Muscle layer of duodenum (tissue), 2 donors: ENCODE data around the gene CEBPZ.
"Not testable (repeated sequence)": the region's sequence is repeated elsewhere in the genome, so short reads cannot be mapped to it uniquely, and the experiment has no call there.

ENCODE experiments used
- H3K27ac ChIP-seq: one replicate; pipeline ENCODE4 v1.7.0; 2013; ENCODE audit warnings: mild to moderate bottlenecking, low read length
- H3K27me3 ChIP-seq: one replicate; pipeline ENCODE4 v1.7.0; 2013; ENCODE audit warnings: low read depth, mild to moderate bottlenecking, control low read depth, low read length
- H3K36me3 ChIP-seq, 2 donors: one replicate each; pipeline ENCODE4 v1.7.0; 2013; ENCODE audit warnings: low read length in 2 of 2, control low read depth in 1 of 2, mild to moderate bottlenecking in 1 of 2; ENCODE audit not compliant: insufficient read depth in 2 of 2, control insufficient read depth in 1 of 2
- H3K4me1 ChIP-seq, 2 donors: one replicate each; pipeline ENCODE4 v1.7.0; 2013; ENCODE audit warnings: low read length in 2 of 2, mild to moderate bottlenecking in 2 of 2, control low read depth in 1 of 2, moderate library complexity in 1 of 2; ENCODE audit not compliant: insufficient read depth in 2 of 2, control insufficient read depth in 1 of 2
- H3K4me3 ChIP-seq, 2 donors: one replicate each; pipeline ENCODE4 v1.7.0; 2013; ENCODE audit warnings: low read length in 2 of 2, low read depth in 1 of 2, mild to moderate bottlenecking in 1 of 2
- H3K9me3 ChIP-seq, 2 donors: one replicate each; pipeline ENCODE4 v1.7.0; 2013; ENCODE audit warnings: low read length in 2 of 2, control low read depth in 1 of 2, mild to moderate bottlenecking in 1 of 2; ENCODE audit not compliant: control insufficient read depth in 1 of 2
- donor health status: healthy.

Gene CEBPZ

DNA sequence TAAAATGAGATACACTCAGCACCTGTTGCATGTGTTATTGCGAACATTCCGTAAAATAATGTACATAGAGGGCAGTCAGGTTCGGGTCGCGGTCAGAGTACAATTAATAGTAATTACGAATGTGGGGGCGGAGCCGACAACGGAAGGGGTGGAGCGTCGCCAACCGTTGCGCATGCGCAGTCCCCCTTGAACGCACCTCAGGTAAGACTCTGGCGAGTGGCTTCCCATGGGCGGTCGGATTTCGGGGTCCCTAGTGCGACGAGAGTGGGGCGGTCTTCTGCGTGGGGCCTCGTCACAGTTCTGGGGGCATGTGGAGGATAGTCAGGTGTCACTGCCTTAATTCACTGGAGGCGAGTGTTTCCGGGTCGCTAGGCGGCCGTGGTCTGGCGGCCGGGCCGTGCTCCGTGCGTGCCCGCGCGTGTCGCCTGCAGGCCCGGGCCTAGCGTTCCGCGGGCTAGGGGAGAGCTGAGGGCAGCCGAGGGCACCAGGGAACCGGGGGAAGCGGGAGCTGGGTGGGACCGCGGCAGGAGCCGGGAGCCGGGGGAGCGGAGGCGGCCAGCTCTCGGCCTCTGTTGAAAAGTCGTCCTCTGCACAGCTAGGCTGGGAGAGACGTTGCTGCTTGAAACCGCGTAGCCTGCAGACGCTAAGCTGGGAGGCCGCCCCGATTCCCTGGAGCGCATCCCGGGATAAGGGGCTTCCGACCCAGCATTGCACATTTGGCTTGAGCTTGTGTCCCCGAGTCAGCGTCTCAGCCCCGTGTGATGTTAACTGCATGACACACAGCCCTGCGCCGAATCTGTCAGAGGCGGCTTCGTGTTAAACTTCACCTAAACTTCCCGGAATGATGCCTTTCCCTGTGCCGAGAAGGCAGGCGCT, 34.8 kb downstream of the CEBPZ start, which contains the start of gene CEBPZOS:
Gene CEBPZOS (plus strand): TSS at position 177 of the 876 bp plus-strand sequence. CDS start 3,209 bp downstream, outside the sequence.
- Histone ChIP-seq H3K9me3 (no peaks in the 10 kb centered on the region), H3K4me3 (peak within 1 kb of the TSS; percentile 91), H3K27me3 (no peaks in the 10 kb centered on the region), H3K4me1 (peaks cover 4 to 10% of the 10 kb centered on the region in 2 donors), H3K27ac (peak within 1 kb of the TSS; percentile 92), H3K36me3 (peaks cover 10 to 13% of the 10 kb centered on the region in 2 donors)

- Histone ChIP-seq H3K4me3 (peak overlapping the region; percentile 91), H3K4me1 (peaks cover 4 to 10% of the 10 kb centered on the region in 2 donors), H3K27ac (peak overlapping the region; percentile 92)
- H3K36me3 ChIP-seq, H3K27me3 ChIP-seq, H3K9me3 ChIP-seq: not testable (repeated sequence)
Measured at GRCh38 chr2:37195862-37196319, 35.5 kb downstream of the CEBPZ start.

DNA sequence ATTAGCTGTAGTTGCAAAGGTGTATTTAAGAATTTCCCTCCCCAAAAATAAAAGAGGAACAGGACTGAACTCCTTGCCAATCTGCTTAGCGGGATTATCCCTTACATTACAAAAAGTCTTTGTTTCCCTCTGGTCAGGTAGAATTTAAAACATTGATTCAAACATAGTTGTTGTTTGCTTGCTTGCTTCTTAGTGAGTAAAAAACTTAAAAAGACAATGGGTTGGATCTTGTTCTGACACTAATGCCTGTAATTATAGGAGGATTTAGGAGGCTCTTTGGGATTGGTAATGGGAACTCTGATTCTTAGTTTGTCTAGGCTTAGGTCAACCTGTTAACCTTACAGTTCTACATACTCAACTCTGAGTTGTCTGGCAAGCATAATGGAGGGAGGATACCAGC, 38.8 kb downstream of the CEBPZ start:
- Histone ChIP-seq H3K4me3 (no peak overlapping the region), H3K4me1 (peaks cover 4 to 5% of the 10 kb centered on the region in 2 donors), H3K36me3 (no peaks in the 10 kb centered on the region), H3K27ac (no peak overlapping the region), H3K27me3 (no peaks in the 10 kb centered on the region), H3K9me3 (no peaks in the 10 kb centered on the region)

- no peak overlapping the region for H3K27ac ChIP-seq
- H3K36me3 ChIP-seq: no peaks in the 10 kb centered on the region
- no peaks in the 10 kb centered on the region for H3K4me1 ChIP-seq
- no peaks in the 10 kb centered on the region for H3K27me3 ChIP-seq
- H3K4me3 ChIP-seq: no peak overlapping the region
- no peaks in the 10 kb centered on the region for H3K9me3 ChIP-seq
Measured at GRCh38 chr2:37191747-37192146, 39.6 kb downstream of the CEBPZ start.

DNA sequence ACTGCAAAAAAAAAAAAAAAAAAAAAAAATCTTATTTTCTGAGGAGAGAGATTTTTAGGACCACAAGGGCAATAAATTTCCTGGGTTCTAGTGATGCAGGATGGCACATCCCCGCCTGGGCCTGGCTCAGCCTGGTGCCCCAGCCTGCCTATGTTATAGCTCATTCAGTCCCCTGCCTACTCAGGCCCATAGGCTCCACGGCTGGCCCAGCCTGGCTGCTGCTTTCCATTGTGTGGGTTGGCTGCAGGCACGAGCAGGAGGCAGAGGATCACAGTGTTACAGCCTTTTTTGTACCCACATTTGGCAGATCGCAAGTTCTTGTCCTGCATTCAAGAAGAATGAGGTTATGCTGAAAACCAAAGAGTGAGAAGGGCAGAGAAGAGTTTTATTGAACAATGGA, 40.1 kb downstream of the CEBPZ start:
- Histone ChIP-seq H3K4me1 (no peaks in the 10 kb centered on the region), H3K4me3 (no peak overlapping the region), H3K27ac (no peak overlapping the region), H3K27me3 (no peaks in the 10 kb centered on the region), H3K9me3 (no peaks in the 10 kb centered on the region), H3K36me3 (no peaks in the 10 kb centered on the region)

GRCh38 chr2:37190290-37190689, 41.1 kb downstream of the CEBPZ start:
- Histone ChIP-seq H3K9me3 (no peaks in the 10 kb centered on the region), H3K27me3 (no peaks in the 10 kb centered on the region), H3K4me1 (no peaks in the 10 kb centered on the region), H3K4me3 (no peak overlapping the region), H3K27ac (no peak overlapping the region), H3K36me3 (no peaks in the 10 kb centered on the region)

DNA sequence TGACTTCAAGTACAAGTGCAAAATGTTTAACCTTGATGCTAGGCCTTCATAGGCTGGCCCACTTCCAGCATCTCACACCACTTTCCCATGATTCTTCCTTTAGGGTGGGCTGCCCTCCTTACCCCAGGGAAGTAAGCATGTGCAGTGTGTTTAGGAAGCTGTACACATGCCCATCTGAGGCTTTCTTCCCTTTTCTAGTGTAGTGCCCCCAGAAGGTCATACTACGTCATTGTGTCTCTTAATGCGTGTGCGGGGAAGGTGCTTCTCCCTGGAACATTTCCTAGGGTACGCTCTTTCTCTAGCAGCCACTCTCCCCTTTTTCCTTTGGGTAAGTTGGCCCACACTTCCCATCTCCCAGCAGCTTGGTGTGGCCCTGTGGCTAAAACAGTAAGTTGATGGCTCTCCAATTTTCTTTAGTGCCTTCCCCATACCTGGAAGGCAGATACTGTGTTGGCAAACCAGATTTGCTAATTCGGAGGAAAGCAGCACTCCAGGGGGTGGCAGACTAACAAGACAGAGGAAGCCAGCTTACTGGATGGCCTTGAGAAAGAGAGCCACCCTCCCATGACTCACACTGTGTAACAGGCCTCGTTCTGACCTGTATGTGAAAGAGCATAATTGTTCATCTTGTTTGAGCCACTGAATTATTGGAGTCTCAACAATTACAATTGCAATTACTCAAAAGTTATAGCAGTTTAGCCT, 41.8 kb downstream of the CEBPZ start:
- no peak overlapping the region for H3K27ac ChIP-seq

DNA sequence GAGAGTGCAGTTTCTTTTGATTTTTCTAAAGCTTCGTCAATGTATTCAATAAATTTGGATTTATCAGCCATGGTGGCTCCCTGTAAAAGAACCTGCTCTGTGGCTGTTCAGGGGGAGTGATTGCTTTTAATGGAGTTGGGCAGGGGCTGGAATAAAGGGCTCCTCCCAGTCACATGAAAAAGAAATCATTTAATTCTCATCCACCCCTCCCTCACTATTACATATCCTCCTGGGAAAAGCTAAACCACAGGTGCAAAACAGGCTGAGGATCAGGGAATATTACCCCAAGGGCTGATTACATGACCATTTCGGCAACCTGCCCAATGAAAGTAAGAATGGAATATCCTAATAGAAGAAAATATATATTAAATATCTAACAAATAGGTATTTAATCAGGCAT, 42.8 kb downstream of the CEBPZ start, which contains the start of gene SULT6B1:
Gene SULT6B1 (minus strand): TSS at position 101 of the 400 bp plus-strand sequence. CDS start 30 bp downstream, at position 71.
- H3K27me3 ChIP-seq: no peaks in the 10 kb centered on the region
- H3K27ac ChIP-seq: no peak within 1 kb of the TSS
- no peaks in the 10 kb centered on the region for H3K36me3 ChIP-seq
- H3K4me3 ChIP-seq: no peak within 1 kb of the TSS
- no peaks in the 10 kb centered on the region for H3K9me3 ChIP-seq
- H3K4me1 ChIP-seq: no peaks in the 10 kb centered on the region

More for the DNA sequence above, 41.8 kb downstream of the CEBPZ start:
- H3K9me3 ChIP-seq: no peaks in the 10 kb centered on the region
- H3K4me3 ChIP-seq: no peak overlapping the region
- H3K27me3 ChIP-seq: no peaks in the 10 kb centered on the region
- no peaks in the 10 kb centered on the region for H3K36me3 ChIP-seq
- H3K4me1 ChIP-seq: no peaks in the 10 kb centered on the region

- no peaks in the 10 kb centered on the region for H3K36me3 ChIP-seq
- H3K27ac ChIP-seq: no peak overlapping the region
- no peak overlapping the region for H3K4me3 ChIP-seq
- H3K9me3 ChIP-seq: no peaks in the 10 kb centered on the region
- H3K27me3 ChIP-seq: no peaks in the 10 kb centered on the region
- H3K4me1 ChIP-seq: no peaks in the 10 kb centered on the region
Measured at GRCh38 chr2:37181726-37182684, 49.4 kb downstream of the CEBPZ start.

- H3K36me3 ChIP-seq: no peaks in the 10 kb centered on the region
- no peak overlapping the region for H3K4me3 ChIP-seq
- no peaks in the 10 kb centered on the region for H3K4me1 ChIP-seq
- no peaks in the 10 kb centered on the region for H3K27me3 ChIP-seq
- no peak overlapping the region for H3K27ac ChIP-seq
- no peaks in the 10 kb centered on the region for H3K9me3 ChIP-seq
Measured at GRCh38 chr2:37180640-37181039, 50.8 kb downstream of the CEBPZ start.
